ENCODE measurements around the gene CETP. TPM values are rescaled to one million over a fixed set of nuclear protein-coding genes. Genes with fewer than 3 reads are reported as not detected.

CETP gene
- total and polyA plus RNA-seq, 2 donors (not counting 1 experiment from before 2014, with no cell fraction given) = 0.06 TPM; not detected in 1

DNA sequence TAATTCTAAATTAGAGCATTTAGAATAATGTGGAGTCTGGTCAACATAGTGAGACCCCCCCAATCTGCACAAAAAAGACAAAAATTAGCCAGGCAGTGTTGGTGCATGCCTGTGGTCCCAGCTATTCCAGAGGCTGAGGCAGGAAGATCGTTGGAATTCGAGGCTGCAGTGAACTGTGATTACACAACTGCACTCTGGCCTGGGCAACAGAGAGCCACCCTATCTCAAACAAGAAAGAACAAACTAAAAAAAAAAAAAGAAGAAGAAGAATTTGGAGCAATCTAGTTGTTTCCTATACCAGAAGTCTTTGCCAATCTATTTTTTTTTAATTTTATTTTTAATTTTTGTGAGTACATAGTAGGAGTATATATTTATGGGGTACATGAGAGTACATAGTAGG, 6.0 kb downstream of the CETP start:
- no peak overlapping the region for H2AFZ ChIP-seq (ENCODE audit: low read length)
- TF ChIP-seq, protein P1, sequence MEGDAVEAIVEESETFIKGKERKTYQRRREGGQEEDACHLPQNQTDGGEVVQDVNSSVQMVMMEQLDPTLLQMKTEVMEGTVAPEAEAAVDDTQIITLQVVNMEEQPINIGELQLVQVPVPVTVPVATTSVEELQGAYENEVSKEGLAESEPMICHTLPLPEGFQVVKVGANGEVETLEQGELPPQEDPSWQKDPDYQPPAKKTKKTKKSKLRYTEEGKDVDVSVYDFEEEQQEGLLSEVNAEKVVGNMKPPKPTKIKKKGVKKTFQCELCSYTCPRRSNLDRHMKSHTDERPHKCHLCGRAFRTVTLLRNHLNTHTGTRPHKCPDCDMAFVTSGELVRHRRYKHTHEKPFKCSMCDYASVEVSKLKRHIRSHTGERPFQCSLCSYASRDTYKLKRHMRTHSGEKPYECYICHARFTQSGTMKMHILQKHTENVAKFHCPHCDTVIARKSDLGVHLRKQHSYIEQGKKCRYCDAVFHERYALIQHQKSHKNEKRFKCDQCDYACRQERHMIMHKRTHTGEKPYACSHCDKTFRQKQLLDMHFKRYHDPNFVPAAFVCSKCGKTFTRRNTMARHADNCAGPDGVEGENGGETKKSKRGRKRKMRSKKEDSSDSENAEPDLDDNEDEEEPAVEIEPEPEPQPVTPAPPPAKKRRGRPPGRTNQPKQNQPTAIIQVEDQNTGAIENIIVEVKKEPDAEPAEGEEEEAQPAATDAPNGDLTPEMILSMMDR (conservative IDR thresholded peaks at IDR 0.05 in 1 of 2, IDR thresholded peaks at IDR 0.05 in 1 of 2; ENCODE audit: low read depth in 1 of 2, low read length in 2 of 2) = no peak
- no peak for TF ChIP-seq EZH2 (IDR thresholded peaks at IDR 0.05; ENCODE audit: low read length, missing control alignments)
- no peak for DNase-seq (ENCODE audit: low read depth in 2 of 2)
- H3K79me2 ChIP-seq (ENCODE audit: control insufficient read depth, insufficient read depth, low read length) = no peaks in the 10 kb centered on the region
- no peaks in the 10 kb centered on the region for H3K27me3 ChIP-seq (ENCODE audit: control insufficient read depth, insufficient read depth, low read length)
- no peaks in the 10 kb centered on the region for H3K9me3 ChIP-seq (ENCODE audit: control insufficient read depth, insufficient read depth, low read depth, low read length)
- no peak overlapping the region for H3K4me3 ChIP-seq (replicated peaks in 1 of 4; ENCODE audit: control extremely low read depth in 1 of 4, insufficient read depth in 1 of 4, low read depth in 3 of 4, low read length in 4 of 4)
- H3K27ac ChIP-seq (ENCODE audit: insufficient read depth, low read length) = no peak overlapping the region
- peaks cover 11% of the 10 kb centered on the region for H3K4me1 ChIP-seq (ENCODE audit: control insufficient read depth, extremely low read depth, insufficient read depth, low read length)
- H3K9ac ChIP-seq (ENCODE audit: insufficient read depth, low read length) = no peak overlapping the region
- H4K20me1 ChIP-seq (ENCODE audit: control insufficient read depth, extremely low read depth, insufficient read depth, low read length) = no peaks in the 10 kb centered on the region
- H3K36me3 ChIP-seq (ENCODE audit: control insufficient read depth, insufficient read depth, low read length) = no peaks in the 10 kb centered on the region
- no peak overlapping the region for H3K4me2 ChIP-seq (ENCODE audit: extremely low read depth, insufficient read depth, low read length)

DNA sequence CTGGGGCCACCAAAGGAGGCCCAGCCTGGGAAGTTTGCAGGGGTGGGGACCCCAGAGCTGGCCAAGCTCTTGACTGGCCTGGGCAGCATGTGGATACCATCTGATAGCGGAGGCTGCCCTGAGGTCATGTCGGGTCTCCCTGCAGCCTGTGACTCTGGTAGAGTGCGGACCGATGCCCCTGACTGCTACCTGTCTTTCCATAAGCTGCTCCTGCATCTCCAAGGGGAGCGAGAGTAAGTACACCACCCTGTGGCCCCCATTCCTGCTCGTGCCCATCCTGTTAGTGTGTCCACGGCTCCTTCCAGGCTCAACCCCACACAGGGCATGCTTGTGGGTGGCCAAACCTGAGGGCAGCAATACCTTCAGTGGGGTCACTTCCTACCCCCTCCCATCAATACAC, 8.0 kb downstream of the CETP start:
- TF ChIP-seq, protein P1 (conservative IDR thresholded peaks at IDR 0.05 in 1 of 2, IDR thresholded peaks at IDR 0.05 in 1 of 2; ENCODE audit: low read depth in 1 of 2, low read length in 2 of 2) = no peak
- no peak for TF ChIP-seq EZH2 (IDR thresholded peaks at IDR 0.05; ENCODE audit: low read length, missing control alignments)
- H3K27ac ChIP-seq (ENCODE audit: insufficient read depth, low read length) = no peak overlapping the region
- H3K36me3 ChIP-seq (ENCODE audit: control insufficient read depth, insufficient read depth, low read length) = no peaks in the 10 kb centered on the region
- H4K20me1 ChIP-seq (ENCODE audit: control insufficient read depth, extremely low read depth, insufficient read depth, low read length) = no peaks in the 10 kb centered on the region
- DNase-seq (ENCODE audit: low read depth in 2 of 2) = no peak
- H3K4me2 ChIP-seq (ENCODE audit: extremely low read depth, insufficient read depth, low read length) = no peak overlapping the region
- H3K79me2 ChIP-seq (ENCODE audit: control insufficient read depth, insufficient read depth, low read length) = no peaks in the 10 kb centered on the region
- H3K9me3 ChIP-seq (ENCODE audit: control insufficient read depth, insufficient read depth, low read depth, low read length) = no peaks in the 10 kb centered on the region
- no peak overlapping the region for H3K4me3 ChIP-seq (replicated peaks in 1 of 4; ENCODE audit: control extremely low read depth in 1 of 4, insufficient read depth in 1 of 4, low read depth in 3 of 4, low read length in 4 of 4)
- H3K27me3 ChIP-seq (ENCODE audit: control insufficient read depth, insufficient read depth, low read length) = no peaks in the 10 kb centered on the region
- peaks cover 9% of the 10 kb centered on the region for H3K4me1 ChIP-seq (ENCODE audit: control insufficient read depth, extremely low read depth, insufficient read depth, low read length)
- no peak overlapping the region for H3K9ac ChIP-seq (ENCODE audit: insufficient read depth, low read length)
- H2AFZ ChIP-seq (ENCODE audit: low read length) = no peak overlapping the region

DNA sequence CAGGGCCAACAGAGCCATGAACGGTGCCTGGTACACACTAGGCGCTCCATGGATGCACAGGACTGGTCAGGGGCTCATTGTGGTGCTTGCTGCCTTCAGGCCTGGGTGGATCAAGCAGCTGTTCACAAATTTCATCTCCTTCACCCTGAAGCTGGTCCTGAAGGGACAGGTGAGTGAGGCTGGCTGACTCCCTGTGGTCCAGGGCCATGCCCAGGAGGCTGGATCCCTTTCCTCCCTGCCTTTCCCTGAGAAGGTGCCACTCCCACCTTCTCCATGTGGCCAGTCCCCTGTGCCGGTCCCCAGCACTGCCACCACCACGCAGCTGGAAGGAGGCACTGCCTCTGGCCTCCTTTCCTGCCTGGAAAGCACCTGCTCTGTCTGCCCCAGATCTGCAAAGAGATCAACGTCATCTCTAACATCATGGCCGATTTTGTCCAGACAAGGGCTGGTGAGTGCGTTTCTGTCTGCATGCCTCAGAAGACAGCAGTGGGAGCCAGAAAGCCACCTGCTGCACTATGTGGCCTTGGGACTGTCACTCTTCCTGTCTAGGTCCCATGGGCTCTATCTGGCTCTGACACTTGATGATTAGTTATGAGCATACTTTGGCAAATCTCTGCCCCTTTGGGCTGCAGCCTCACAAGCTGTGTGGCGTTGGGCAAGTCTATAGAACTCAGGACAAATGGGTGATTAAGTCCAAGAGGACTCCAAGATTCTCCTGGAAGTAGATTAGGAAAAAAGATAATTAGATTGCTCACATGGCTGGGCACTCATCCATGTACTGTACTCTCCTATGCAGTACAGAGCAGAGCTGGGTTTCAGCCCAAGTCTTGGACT, 9.4 kb downstream of the CETP start:
- Histone ChIP-seq H4K20me1 (ENCODE audit: control insufficient read depth, extremely low read depth, insufficient read depth, low read length) (no peaks in the 10 kb centered on the region), H3K4me3 (replicated peaks in 1 of 4; ENCODE audit: control extremely low read depth in 1 of 4, insufficient read depth in 1 of 4, low read depth in 3 of 4, low read length in 4 of 4) (no peak overlapping the region), H3K36me3 (ENCODE audit: control insufficient read depth, insufficient read depth, low read length) (no peaks in the 10 kb centered on the region), H3K79me2 (ENCODE audit: control insufficient read depth, insufficient read depth, low read length) (no peaks in the 10 kb centered on the region), H3K9ac (ENCODE audit: insufficient read depth, low read length) (no peak overlapping the region), H3K27ac (ENCODE audit: insufficient read depth, low read length) (no peak overlapping the region), H3K4me2 (ENCODE audit: extremely low read depth, insufficient read depth, low read length) (no peak overlapping the region), H3K9me3 (ENCODE audit: control insufficient read depth, insufficient read depth, low read depth, low read length) (no peaks in the 10 kb centered on the region), H3K27me3 (ENCODE audit: control insufficient read depth, insufficient read depth, low read length) (no peaks in the 10 kb centered on the region), H2AFZ (ENCODE audit: low read length) (no peak overlapping the region), H3K4me1 (ENCODE audit: control insufficient read depth, extremely low read depth, insufficient read depth, low read length) (peaks cover 2% of the 10 kb centered on the region)
- TF ChIP-seq EZH2 (IDR thresholded peaks at IDR 0.05; ENCODE audit: low read length, missing control alignments) = no peak
- TF ChIP-seq, protein P1 (conservative IDR thresholded peaks at IDR 0.05 in 1 of 2, IDR thresholded peaks at IDR 0.05 in 1 of 2; ENCODE audit: low read depth in 1 of 2, low read length in 2 of 2) = no peak
- no peak for DNase-seq (ENCODE audit: low read depth in 2 of 2)

Data from fibroblast of lung (primary cell).